Stimulated activated naive CD8-positive, alpha-beta T cell treated with anti-CD3 and anti-CD28 coated beads, Interleukin-15, amount 100 ng/mL, for 72 hours (primary cell): ENCODE data around the gene SIT1.
A peak's percentile ranks its signal among the peaks of the same experiment; 100 is the strongest.

Source experiments
- ATAC-seq: fragments of 150-1000 bp; cut with Tn5 transposase; 2 replicates; pipeline ENCODE4 v1.10.0; 2021; ENCODE audit warnings: mild to moderate bottlenecking, moderate library complexity
- DNase-seq, 2 donors: peaks; one replicate each; pipeline ENCODE4 v3.0.0; 2021 to 2022
- H3K27ac Mint-ChIP-seq, 2 donors: one replicate each; pipeline ENCODE4 v1.8.0; 2022; ENCODE audit warnings: mild to moderate bottlenecking in 2 of 2, mixed read lengths in 2 of 2, moderate library complexity in 2 of 2
- H3K27me3 Mint-ChIP-seq: one replicate; pipeline ENCODE4 v1.8.0; 2022; ENCODE audit warnings: mixed read lengths
- H3K4me1 Mint-ChIP-seq: one replicate; pipeline ENCODE4 v1.8.0; 2022; ENCODE audit warnings: mild to moderate bottlenecking, mixed read lengths
- H3K4me3 Mint-ChIP-seq, 2 donors: one replicate each; pipeline ENCODE4 v1.8.0; 2022; ENCODE audit warnings: mild to moderate bottlenecking in 2 of 2, mixed read lengths in 2 of 2, moderate library complexity in 1 of 2
- H3K9me3 Mint-ChIP-seq, 2 donors: one replicate each; pipeline ENCODE4 v1.8.0; 2022; ENCODE audit warnings: mixed read lengths in 2 of 2

SIT1 gene

DNA sequence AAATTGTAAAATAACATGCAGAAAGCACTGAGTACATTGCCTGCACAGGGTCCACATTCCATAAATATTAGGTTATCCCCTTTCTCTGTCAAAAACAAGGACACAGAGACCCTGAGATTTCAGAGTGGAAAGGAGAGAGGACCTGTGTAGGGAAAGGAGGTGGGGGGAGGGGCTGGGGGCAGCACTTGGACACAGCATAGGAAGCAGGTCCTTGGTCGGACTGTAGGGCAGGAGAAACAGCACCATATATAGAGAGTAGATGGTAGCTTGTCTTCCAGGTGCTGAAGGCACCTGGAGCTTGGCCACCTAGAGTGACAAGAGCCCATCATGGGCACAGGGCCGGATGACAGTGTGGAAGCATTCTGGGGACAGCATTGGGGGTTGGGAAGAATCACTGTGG lies 36.6 kb upstream of the SIT1 start:
- H3K4me1 Mint-ChIP-seq: peaks cover 45% of the 10 kb centered on the region
- no peaks in the 10 kb centered on the region for H3K9me3 Mint-ChIP-seq
- H3K27ac Mint-ChIP-seq: no peak overlapping the region
- DNase-seq: no peak
- no peaks in the 10 kb centered on the region for H3K27me3 Mint-ChIP-seq
- no peak overlapping the region for H3K4me3 Mint-ChIP-seq
- ATAC-seq: no peak

DNA sequence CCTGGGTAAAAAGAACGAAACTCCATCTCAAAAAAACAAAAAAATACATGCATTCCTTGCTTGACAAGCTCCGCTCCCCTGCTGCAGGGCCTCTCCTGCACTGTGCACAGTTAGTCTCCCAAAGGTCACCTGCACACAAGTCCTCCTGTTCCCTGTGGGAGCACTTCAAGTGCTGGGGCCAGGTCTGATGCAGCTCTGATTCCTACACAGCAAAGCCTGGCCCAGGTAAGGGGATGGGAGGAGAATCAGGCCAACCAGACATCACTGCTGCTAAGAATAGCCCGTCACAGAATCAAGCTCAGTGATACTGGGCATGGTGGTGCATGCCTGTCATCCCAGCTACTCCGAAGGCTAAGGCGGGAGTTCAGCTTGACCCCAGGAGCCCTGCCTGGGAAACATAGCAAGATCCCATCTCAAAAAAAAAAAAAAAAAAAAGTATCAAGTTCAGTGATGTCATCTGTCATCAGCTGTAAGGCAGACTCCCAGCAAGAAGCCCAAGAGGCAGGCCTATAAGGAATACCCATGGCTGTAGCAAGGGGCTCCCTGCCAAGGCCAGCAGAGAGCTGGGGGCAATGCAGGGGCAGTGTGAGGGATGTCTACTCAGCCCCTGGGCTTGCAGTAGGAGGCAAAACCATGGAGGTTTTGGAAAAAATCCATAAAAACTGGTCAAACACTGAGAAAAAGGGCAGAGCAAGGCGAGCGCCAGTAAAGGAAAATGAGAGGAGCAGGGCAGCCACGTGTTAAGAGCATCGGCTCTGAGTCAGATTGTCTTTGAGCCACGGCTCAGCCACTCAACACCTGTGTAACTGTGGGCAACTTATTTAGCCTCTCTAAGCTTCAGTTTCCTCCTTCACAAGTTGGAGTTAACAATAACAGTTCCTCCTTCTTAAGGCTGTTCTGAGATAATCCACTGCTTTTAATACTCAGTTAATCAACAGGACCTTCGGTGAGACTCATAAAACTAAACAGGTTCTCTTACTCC lies 35.8 kb upstream of the SIT1 start:
- Mint-ChIP-seq H3K27me3 (no peaks in the 10 kb centered on the region), H3K4me1 (peaks cover 38% of the 10 kb centered on the region), H3K4me3 (no peak overlapping the region), H3K9me3 (no peaks in the 10 kb centered on the region), H3K27ac (no peak overlapping the region)
- ATAC-seq: no peak
- DNase-seq: no peak

DNA sequence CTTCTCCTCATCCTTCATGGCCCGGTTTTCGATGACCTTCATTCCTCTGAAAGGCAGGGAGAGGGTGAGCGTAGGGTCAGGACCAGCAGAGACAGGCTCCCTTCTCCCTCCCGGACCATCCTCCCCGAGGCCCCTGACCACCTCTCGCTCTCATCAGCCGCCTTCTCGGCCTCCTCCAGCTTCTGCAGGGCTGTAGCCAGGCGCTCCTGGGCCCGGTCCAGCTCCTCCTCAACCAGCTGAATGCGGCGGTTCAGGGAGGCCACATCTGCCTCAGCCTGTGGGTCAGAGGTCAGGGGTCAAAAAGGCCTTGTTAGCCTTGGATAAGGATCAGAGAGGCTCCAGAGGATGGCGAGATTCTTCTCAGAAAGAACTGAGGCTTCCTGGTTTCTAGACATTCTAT lies 34.8 kb upstream of the SIT1 start:
- Mint-ChIP-seq H3K4me3 (no peak overlapping the region), H3K27me3 (no peaks in the 10 kb centered on the region), H3K27ac (no peak overlapping the region), H3K9me3 (no peaks in the 10 kb centered on the region), H3K4me1 (peaks cover 29% of the 10 kb centered on the region)
- DNase-seq: no peak
- no peak for ATAC-seq

DNA sequence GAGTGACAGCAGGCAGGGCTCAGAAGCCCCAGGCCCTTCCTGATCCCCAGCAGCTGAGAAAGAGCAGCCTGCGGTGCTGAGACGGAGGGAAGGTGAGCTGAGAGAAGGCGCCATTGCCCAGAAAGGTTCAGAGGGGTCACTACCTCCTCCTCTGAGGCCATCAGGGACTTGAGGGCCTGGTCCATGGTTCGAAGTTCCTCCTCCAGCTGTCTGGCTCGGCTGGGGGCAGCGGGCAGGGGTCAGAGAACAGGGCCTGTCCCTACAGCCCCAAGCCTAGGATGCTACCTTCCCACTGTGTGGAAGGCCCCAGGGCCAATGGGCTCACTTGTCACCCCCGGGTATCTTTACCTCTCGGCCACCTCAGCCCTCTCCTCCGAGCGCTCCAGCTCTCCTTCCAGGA lies 34.2 kb upstream of the SIT1 start:
- ATAC-seq: no peak
- Mint-ChIP-seq H3K27me3 (no peaks in the 10 kb centered on the region), H3K4me3 (no peak overlapping the region), H3K27ac (no peak overlapping the region), H3K4me1 (peaks cover 24% of the 10 kb centered on the region), H3K9me3 (no peaks in the 10 kb centered on the region)
- no peak for DNase-seq

DNA sequence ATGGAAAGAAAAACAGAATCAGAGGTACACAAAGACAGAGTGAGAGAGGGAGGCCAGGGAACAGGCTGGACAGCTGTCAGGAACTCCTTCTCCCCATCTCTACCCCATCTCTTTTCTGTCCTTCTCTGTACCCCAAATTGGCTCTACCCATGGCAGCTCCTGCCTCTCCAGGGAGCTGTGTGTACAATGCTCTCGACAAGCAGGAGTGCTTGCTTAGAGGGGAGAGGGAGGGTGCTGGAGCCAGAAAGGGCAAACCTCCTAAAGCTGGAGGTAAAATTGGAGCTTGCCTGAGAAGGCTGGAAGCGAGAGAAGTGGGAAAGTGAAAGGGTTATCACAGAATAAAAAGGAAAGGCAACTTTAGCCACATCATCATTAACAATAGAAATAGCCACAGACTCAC lies 32.6 kb upstream of the SIT1 start:
- DNase-seq: no peak
- Mint-ChIP-seq H3K4me1 (peaks cover 11% of the 10 kb centered on the region), H3K27ac (no peak overlapping the region), H3K27me3 (no peaks in the 10 kb centered on the region), H3K9me3 (no peaks in the 10 kb centered on the region), H3K4me3 (no peak overlapping the region)
- ATAC-seq: no peak

DNA sequence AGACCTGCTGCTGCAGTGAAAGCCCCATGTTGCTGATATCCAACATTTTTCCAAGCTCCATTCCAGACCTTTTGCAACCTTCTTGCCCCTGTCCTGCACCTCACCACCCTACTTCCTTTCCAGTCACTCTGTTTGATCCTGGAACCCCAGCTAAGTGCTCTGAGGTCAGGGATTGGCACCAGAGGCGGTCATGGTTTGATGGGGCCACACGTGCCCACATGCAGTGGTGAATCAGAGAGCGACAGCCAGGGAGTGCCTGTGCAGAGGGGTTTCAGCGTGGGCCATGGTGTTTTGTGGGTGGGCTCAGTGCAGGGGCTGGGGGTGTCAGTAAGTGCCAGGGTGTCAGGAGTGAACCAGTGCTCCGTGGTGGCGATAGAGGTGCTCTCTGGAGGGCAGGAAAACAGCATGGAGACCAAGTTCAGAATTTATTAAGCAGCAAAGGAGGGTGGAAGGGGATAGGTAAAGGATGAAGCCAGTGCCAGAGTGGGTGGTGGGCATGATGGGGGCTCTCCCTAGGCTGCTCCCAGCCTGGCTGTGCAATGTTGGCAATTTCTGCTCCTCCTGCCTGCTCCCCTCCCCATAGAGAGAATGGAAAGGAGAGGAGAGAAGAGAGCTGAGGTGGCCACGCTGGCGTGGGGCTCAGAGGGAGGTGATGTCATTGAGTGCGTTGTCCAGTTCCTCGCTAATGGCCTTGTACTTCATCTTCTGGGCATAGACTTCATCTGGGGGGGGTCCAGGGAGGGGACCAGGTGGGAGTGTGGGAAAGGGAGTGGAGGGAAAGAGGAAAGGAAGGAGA lies 32.0 kb upstream of the SIT1 start:
- no peak overlapping the region for H3K4me3 Mint-ChIP-seq
- H3K9me3 Mint-ChIP-seq: no peaks in the 10 kb centered on the region
- H3K4me1 Mint-ChIP-seq: peaks cover 6% of the 10 kb centered on the region
- H3K27ac Mint-ChIP-seq: peak overlapping the region in 1 of 2 donors; percentile 27
- ATAC-seq: no peak
- no peaks in the 10 kb centered on the region for H3K27me3 Mint-ChIP-seq
- no peak for DNase-seq

DNA sequence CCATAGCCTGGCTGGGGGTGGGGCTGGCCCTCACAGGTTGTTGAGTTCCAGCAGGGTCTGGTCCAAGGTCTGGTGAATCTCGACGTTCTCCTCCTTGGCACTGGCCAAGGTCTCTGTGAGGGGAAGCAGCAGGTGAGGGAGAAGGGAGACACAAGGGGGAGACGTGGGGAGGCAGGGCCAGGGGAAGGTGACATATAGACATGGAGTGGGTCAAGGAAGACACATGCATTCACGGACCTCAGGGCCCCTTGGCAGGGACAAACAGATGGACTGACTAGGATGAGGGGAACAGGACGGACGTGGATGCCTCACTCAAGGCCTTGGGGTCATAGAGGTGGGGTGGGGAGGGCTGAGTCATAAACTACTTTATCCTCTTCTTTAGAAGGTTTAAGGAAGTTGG lies 31.3 kb upstream of the SIT1 start:
- Mint-ChIP-seq H3K4me1 (no peaks in the 10 kb centered on the region), H3K27ac (peak overlapping the region in 1 of 2 donors; percentile 27), H3K27me3 (no peaks in the 10 kb centered on the region), H3K9me3 (no peaks in the 10 kb centered on the region), H3K4me3 (no peak overlapping the region)
- ATAC-seq (no peak), DNase-seq (no peak)

DNA sequence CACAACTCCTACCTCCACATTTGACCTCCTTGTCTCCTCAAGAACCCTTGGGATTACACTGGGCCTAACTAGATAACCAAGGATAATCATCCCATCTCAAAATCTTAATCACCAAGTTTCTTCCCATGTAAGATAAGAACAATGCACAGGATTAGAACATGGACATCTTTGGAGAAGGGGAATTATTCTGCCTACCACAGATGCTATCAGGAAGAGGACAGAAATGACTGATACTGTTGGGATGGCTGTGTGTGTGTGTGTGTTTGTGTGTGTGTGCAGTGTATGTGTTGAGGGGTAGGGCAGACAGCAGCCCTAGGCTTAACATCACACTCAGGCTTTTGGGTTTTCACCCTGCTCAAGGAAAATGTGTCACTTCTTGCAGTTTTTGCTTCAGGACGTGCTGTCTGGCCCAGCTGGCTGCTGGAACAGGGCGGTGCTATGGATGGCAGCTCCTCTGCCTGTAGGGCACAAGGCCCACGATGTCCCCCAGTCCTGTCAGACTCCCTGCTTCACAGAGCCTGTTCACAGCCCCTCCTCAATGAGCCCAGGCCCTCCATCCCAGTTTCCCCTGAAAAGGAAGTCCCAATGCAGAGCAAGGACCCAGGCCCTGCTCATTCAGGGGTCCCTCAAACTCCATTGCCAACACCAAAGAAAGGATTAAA lies 30.7 kb upstream of the SIT1 start:
- no peaks in the 10 kb centered on the region for H3K9me3 Mint-ChIP-seq
- H3K4me1 Mint-ChIP-seq: peaks cover 2% of the 10 kb centered on the region
- H3K27me3 Mint-ChIP-seq: no peaks in the 10 kb centered on the region
- H3K27ac Mint-ChIP-seq: no peak overlapping the region
- ATAC-seq (no peak), DNase-seq (no peak)
- H3K4me3 Mint-ChIP-seq: no peak overlapping the region

DNA sequence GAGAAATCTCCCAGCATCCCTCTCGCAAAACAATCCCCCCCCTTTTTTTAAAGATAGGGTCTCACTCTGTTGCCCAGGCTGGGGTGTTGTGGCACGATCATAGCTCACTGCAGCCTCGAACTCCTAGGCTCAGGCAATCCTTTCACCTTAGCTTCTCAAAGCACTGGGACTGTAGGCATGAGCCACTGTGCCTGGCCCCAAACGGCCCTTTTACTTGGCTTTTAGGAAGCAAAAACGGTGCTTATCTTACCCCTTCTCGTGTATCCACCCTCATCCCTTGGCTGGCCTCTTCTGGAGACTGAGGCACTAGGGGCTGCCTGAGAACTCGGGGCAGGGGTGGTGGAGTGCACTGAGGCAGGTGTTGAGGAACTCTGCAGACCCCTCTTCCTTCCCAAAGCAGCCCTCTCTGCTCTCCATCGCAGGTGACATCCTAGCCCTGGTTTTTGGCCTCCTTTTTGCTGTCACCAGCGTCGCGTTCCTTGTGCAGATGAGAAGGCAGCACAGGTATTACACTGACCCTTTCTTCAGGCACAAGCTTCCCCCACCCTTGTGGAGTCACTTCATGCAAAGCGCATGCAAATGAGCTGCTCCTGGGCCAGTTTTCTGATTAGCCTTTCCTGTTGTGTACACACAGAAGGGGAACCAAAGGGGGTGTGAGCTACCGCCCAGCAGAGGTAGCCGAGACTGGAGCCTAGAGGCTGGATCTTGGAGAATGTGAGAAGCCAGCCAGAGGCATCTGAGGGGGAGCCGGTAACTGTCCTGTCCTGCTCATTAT lies 29.8 kb upstream of the SIT1 start:
- DNase-seq: no peak
- H3K27ac Mint-ChIP-seq: no peak overlapping the region
- no peaks in the 10 kb centered on the region for H3K27me3 Mint-ChIP-seq
- no peak overlapping the region for H3K4me3 Mint-ChIP-seq
- H3K9me3 Mint-ChIP-seq: no peaks in the 10 kb centered on the region
- no peak for ATAC-seq
- H3K4me1 Mint-ChIP-seq: peaks cover 7% of the 10 kb centered on the region

DNA sequence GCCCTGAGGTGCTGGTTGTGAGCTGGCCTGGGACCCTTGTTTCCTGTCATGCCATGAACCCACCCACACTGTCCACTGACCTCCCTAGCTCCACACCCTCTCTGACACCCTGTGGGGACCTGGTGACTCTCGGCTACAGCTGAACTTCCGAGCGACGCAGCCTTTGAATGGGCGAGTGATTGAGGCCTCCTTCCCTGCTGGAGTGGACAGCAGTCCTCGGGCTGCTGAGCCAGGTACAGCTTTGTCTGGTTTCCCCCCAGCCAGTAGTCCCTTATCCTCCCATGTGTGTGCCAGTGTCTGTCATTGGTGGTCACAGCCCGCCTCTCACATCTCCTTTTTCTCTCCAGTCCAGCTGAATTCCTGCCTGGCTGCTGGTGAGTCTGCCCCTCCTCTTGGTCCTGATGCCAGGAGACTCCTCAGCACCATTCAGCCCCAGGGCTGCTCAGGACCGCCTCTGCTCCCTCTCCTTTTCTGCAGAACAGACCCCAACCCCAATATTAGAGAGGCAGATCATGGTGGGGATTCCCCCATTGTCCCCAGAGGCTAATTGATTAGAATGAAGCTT lies 29.1 kb upstream of the SIT1 start:
- no peaks in the 10 kb centered on the region for H3K9me3 Mint-ChIP-seq
- H3K4me3 Mint-ChIP-seq: no peak overlapping the region
- H3K27ac Mint-ChIP-seq: no peak overlapping the region
- peaks cover under 1% of the 10 kb centered on the region for H3K27me3 Mint-ChIP-seq
- no peak for ATAC-seq
- DNase-seq: no peak
- H3K4me1 Mint-ChIP-seq: peaks cover 8% of the 10 kb centered on the region

DNA sequence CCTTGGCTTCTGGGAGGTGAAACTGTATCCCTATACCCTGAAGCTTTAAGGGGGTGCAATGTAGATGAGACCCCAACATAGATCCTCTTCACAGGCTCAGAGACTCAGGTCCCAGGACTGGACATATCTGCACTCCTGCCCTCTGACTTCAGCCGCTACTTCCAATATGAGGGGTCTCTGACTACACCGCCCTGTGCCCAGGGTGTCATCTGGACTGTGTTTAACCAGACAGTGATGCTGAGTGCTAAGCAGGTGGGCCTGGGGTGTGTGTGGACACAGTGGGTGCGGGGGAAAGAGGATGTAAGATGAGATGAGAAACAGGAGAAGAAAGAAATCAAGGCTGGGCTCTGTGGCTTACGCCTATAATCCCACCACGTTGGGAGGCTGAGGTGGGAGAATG lies 28.4 kb upstream of the SIT1 start:
- no peak for ATAC-seq
- Mint-ChIP-seq H3K27me3 (peaks cover 8% of the 10 kb centered on the region), H3K27ac (no peak overlapping the region), H3K4me3 (no peak overlapping the region), H3K9me3 (no peaks in the 10 kb centered on the region), H3K4me1 (peaks cover 16% of the 10 kb centered on the region)
- no peak for DNase-seq

DNA sequence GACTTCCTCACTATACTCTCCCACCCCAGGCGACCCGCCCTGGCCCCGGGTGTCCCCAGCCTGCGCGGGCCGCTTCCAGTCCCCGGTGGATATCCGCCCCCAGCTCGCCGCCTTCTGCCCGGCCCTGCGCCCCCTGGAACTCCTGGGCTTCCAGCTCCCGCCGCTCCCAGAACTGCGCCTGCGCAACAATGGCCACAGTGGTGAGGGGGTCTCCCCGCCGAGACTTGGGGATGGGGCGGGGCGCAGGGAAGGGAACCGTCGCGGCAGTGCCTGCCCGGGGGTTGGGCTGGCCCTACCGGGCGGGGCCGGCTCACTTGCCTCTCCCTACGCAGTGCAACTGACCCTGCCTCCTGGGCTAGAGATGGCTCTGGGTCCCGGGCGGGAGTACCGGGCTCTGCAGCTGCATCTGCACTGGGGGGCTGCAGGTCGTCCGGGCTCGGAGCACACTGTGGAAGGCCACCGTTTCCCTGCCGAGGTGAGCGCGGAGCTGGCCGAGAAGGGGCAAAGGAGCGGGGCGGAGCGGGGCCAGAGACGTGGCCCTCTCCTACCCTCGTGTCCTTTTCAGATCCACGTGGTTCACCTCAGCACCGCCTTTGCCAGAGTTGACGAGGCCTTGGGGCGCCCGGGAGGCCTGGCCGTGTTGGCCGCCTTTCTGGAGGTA lies 25.1 kb upstream of the SIT1 start:
- Mint-ChIP-seq H3K9me3 (no peaks in the 10 kb centered on the region), H3K4me1 (peaks cover 17% of the 10 kb centered on the region), H3K27me3 (peaks cover 10% of the 10 kb centered on the region), H3K4me3 (peak overlapping the region; percentile 74 to 81), H3K27ac (peak overlapping the region; percentile 88 to 90)
- ATAC-seq (peak; percentile 86), DNase-seq (peak; percentile 46 to 62)

DNA sequence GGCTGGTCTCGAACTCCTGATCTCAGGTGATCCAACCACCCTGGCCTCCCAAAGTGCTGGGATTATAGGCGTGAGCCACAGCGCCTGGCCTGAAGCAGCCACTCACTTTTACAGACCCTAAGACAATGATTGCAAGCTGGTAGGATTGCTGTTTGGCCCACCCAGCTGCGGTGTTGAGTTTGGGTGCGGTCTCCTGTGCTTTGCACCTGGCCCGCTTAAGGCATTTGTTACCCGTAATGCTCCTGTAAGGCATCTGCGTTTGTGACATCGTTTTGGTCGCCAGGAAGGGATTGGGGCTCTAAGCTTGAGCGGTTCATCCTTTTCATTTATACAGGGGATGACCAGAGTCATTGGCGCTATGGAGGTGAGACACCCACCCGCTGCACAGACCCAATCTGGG lies 24.5 kb upstream of the SIT1 start:
- no peak for DNase-seq
- Mint-ChIP-seq H3K4me1 (peaks cover 17% of the 10 kb centered on the region), H3K27me3 (peaks cover 10% of the 10 kb centered on the region), H3K4me3 (peak overlapping the region; percentile 74 to 81), H3K27ac (peak overlapping the region; percentile 57 to 75), H3K9me3 (no peaks in the 10 kb centered on the region)
- peak; percentile 31 for ATAC-seq

DNA sequence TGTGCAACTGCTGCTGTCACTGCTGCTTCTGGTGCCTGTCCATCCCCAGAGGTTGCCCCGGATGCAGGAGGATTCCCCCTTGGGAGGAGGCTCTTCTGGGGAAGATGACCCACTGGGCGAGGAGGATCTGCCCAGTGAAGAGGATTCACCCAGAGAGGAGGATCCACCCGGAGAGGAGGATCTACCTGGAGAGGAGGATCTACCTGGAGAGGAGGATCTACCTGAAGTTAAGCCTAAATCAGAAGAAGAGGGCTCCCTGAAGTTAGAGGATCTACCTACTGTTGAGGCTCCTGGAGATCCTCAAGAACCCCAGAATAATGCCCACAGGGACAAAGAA lies 23.3 kb upstream of the SIT1 start:
- ATAC-seq (no peak), DNase-seq (no peak)
- H3K27me3 Mint-ChIP-seq: peaks cover 10% of the 10 kb centered on the region
- no peak overlapping the region for H3K27ac Mint-ChIP-seq
- peaks cover 17% of the 10 kb centered on the region for H3K4me1 Mint-ChIP-seq
- no peak overlapping the region for H3K4me3 Mint-ChIP-seq
- no peaks in the 10 kb centered on the region for H3K9me3 Mint-ChIP-seq
